RKO (cell line): Measurements from ENCODE around the gene RPL36A.

Experiments used
- DNase-seq: peaks from one replicate; pipeline ENCODE4 v3.0.0-alpha.2; 2016; ENCODE audit warnings: low spot score

Gene RPL36A

GRCh38 chrX:101390664-101391525, at the start of gene RPL36A:
RPL36A (plus strand) TSS chrX:101391011; CDS start chrX:101391044, 33 bp downstream.
- DNase-seq = peak; percentile 92

- DNase-seq = peak; percentile 23
Measured at GRCh38 chrX:101347859-101348451, 42.9 kb upstream of the RPL36A start.

- DNase-seq = peak; percentile 77
Measured at GRCh38 chrX:101348452-101349192, 42.2 kb upstream of the RPL36A start, which contains the start of gene TIMM8A. TIMM8A (minus strand) TSS chrX:101348742; CDS start chrX:101348664, 78 bp downstream.

- no peak for DNase-seq
Measured at GRCh38 chrX:101349193-101349562, 41.6 kb upstream of the RPL36A start.

- peak; percentile 34 for DNase-seq
Measured at GRCh38 chrX:101357166-101357795, 33.5 kb upstream of the RPL36A start.

GRCh38 chrX:101359966-101360365, 30.8 kb upstream of the RPL36A start:
- no peak for DNase-seq

GRCh38 chrX:101360390-101360789, 30.4 kb upstream of the RPL36A start:
- no peak for DNase-seq

- DNase-seq = no peak
Measured at GRCh38 chrX:101362116-101362515, 28.7 kb upstream of the RPL36A start.

GRCh38 chrX:101362757-101363156, 28.1 kb upstream of the RPL36A start:
- no peak for DNase-seq

GRCh38 chrX:101365301-101365795, 25.5 kb upstream of the RPL36A start:
- no peak for DNase-seq

GRCh38 chrX:101368800-101369199, 22.0 kb upstream of the RPL36A start:
- DNase-seq = no peak

GRCh38 chrX:101369687-101370086, 21.1 kb upstream of the RPL36A start:
- no peak for DNase-seq

GRCh38 chrX:101370888-101371504, 19.8 kb upstream of the RPL36A start:
- DNase-seq = no peak

- no peak for DNase-seq
Measured at GRCh38 chrX:101377547-101377946, 13.3 kb upstream of the RPL36A start.

- DNase-seq = no peak
Measured at GRCh38 chrX:101383679-101384205, 7.1 kb upstream of the RPL36A start.

- no peak for DNase-seq
Measured at GRCh38 chrX:101385026-101385684, 5.7 kb upstream of the RPL36A start.

GRCh38 chrX:101385795-101386541, 4.8 kb upstream of the RPL36A start, which contains the start of gene BTK:
BTK (minus strand) TSS chrX:101386191; CDS start chrX:101375284, 10,907 bp downstream.
- DNase-seq = no peak

- DNase-seq = no peak
Measured at GRCh38 chrX:101386542-101386885, 4.3 kb upstream of the RPL36A start.

- DNase-seq = no peak
Measured at GRCh38 chrX:101388604-101389003, 2.2 kb upstream of the RPL36A start.

- DNase-seq = no peak
Measured at GRCh38 chrX:101391831-101392230, 1.0 kb downstream of the RPL36A start.
